Loucy (cell line): ENCODE results near the gene PDE4D.

Experiments
- H2AFZ ChIP-seq: fragments of 200-600 bp; sonication (generic); 2 replicates; pipeline ENCODE4 v1.6.0; 2016; ENCODE audit warnings: antibody characterized with exemption, mild to moderate bottlenecking, low read length, moderate library complexity
- H3F3A ChIP-seq: fragments of 200-600 bp; 2 replicates; pipeline ENCODE4 v1.6.0; 2016; ENCODE audit warnings: antibody characterized with exemption, low read depth, mild to moderate bottlenecking
- H3K27me3 ChIP-seq: fragments of 200-600 bp; sonication (generic); 2 replicates; pipeline ENCODE4 v1.6.1; 2014; ENCODE audit warnings: low read length, mild to moderate bottlenecking; ENCODE audit not compliant: insufficient read depth, poor library complexity, severe bottlenecking
- H3K36me3 ChIP-seq: fragments of 200-600 bp; sonication (generic); 2 replicates; pipeline ENCODE4 v1.6.1; 2016; ENCODE audit warnings: low read length; ENCODE audit not compliant: insufficient read depth
- H3K4me1 ChIP-seq: fragments of 200-600 bp; sonication (generic); 2 replicates; pipeline ENCODE4 v1.5.1; 2014; ENCODE audit warnings: low read length, mild to moderate bottlenecking; ENCODE audit not compliant: insufficient read depth, poor library complexity, severe bottlenecking
- H3K4me2 ChIP-seq: fragments of 200-600 bp; sonication (generic); 2 replicates; pipeline ENCODE4 v1.6.0; 2014; ENCODE audit warnings: antibody characterized with exemption, low read length, low read depth, mild to moderate bottlenecking; ENCODE audit not compliant: poor library complexity, severe bottlenecking
- H3K4me3 ChIP-seq: fragments of 200-600 bp; sonication (generic); 2 replicates; pipeline ENCODE4 v1.5.1; 2014; ENCODE audit warnings: low read length, mild to moderate bottlenecking, mixed read lengths; ENCODE audit not compliant: poor library complexity, severe bottlenecking
- H3K79me2 ChIP-seq: fragments of 200-600 bp; sonication (generic); 2 replicates; pipeline ENCODE4 v1.6.1; 2014; ENCODE audit warnings: low read length; ENCODE audit not compliant: insufficient read depth
- H3K9ac ChIP-seq: fragments of 200-600 bp; sonication (generic); 2 replicates; pipeline ENCODE4 v1.6.0; 2014; ENCODE audit warnings: mild to moderate bottlenecking, low read depth, low read length, moderate library complexity; ENCODE audit not compliant: poor library complexity, severe bottlenecking
- H3K9me2 ChIP-seq: fragments of 200-600 bp; sonication (generic); replicated peaks from 2 replicates; pipeline ENCODE4 v1.6.1; 2016; ENCODE audit warnings: low read depth, low read length, mixed read lengths
- H3K9me3 ChIP-seq: fragments of 200-600 bp; sonication (generic); 2 replicates; pipeline ENCODE4 v1.6.1; 2014; ENCODE audit warnings: mild to moderate bottlenecking, antibody characterized with exemption, low read length, low read depth; ENCODE audit not compliant: insufficient read depth
- H4K20me1 ChIP-seq: fragments of 200-600 bp; sonication (generic); 2 replicates; pipeline ENCODE4 v1.6.0; 2014; ENCODE audit warnings: antibody characterized with exemption, low read length, mild to moderate bottlenecking; ENCODE audit not compliant: insufficient read depth, poor library complexity, severe bottlenecking
- CTCF ChIP-seq: fragments of 200-600 bp; sonication (generic); conservative IDR thresholded peaks from 2 replicates; pipeline ENCODE4 v1.5.1; 2014; ENCODE audit warnings: mild to moderate bottlenecking, antibody characterized with exemption, low read length
- EZH2phosphoT487 ChIP-seq: fragments of 200-600 bp; IDR thresholded peaks from 2 replicates; pipeline ENCODE4 v1.6.1; 2018; ENCODE audit warnings: antibody characterized with exemption, mild to moderate bottlenecking, moderate library complexity, borderline replicate concordance

The PDE4D gene

GRCh38 chr5:59525311-59525710 lies 368.2 kb downstream of the PDE4D start:
- H3K9ac ChIP-seq, result no peak overlapping the region

GRCh38 chr5:59522201-59522831 lies 371.2 kb downstream of the PDE4D start:
- no peak for TF ChIP-seq EZH2phosphoT487
- TF ChIP-seq CTCF, result no peak
- Histone ChIP-seq H3K9me3 (peaks cover 11% of the 10 kb centered on the region; the same call in 1 of the 2 replicates), H3K9me2 (no peaks in the 10 kb centered on the region), H4K20me1 (no peaks in the 10 kb centered on the region), H3K9ac (no peak overlapping the region), H3K4me1 (peaks cover 15% of the 10 kb centered on the region), H3K36me3 (no peaks in the 10 kb centered on the region), H3K27me3 (no peaks in the 10 kb centered on the region), H3K4me3 (no peak overlapping the region), H3K79me2 (no peaks in the 10 kb centered on the region), H2AFZ (peak overlapping the region; percentile 47; the same call in 1 of the 2 replicates), H3F3A (no peaks in the 10 kb centered on the region), H3K4me2 (no peak overlapping the region)

More at GRCh38 chr5:59525311-59525710, 368.2 kb downstream of the PDE4D start:
- no peaks in the 10 kb centered on the region for H3K27me3 ChIP-seq
- no peaks in the 10 kb centered on the region for H3F3A ChIP-seq
- no peaks in the 10 kb centered on the region for H3K79me2 ChIP-seq
- H3K4me2 ChIP-seq, result no peak overlapping the region
- H3K9me3 ChIP-seq, result peaks cover 11% of the 10 kb centered on the region; the same call in 1 of the 2 replicates
- no peak overlapping the region for H2AFZ ChIP-seq
- H3K36me3 ChIP-seq, result no peaks in the 10 kb centered on the region
- peaks cover 15% of the 10 kb centered on the region for H3K4me1 ChIP-seq
- no peak for TF ChIP-seq CTCF
- no peak for TF ChIP-seq EZH2phosphoT487
- H3K4me3 ChIP-seq, result no peak overlapping the region
- H3K9me2 ChIP-seq, result no peaks in the 10 kb centered on the region
- H4K20me1 ChIP-seq, result no peaks in the 10 kb centered on the region

GRCh38 chr5:59521476-59521875 lies 372.1 kb downstream of the PDE4D start:
- no peaks in the 10 kb centered on the region for H3K9me2 ChIP-seq
- no peaks in the 10 kb centered on the region for H4K20me1 ChIP-seq
- no peak overlapping the region for H3K4me3 ChIP-seq
- H3K4me1 ChIP-seq, result peaks cover 15% of the 10 kb centered on the region
- no peaks in the 10 kb centered on the region for H3K79me2 ChIP-seq
- TF ChIP-seq EZH2phosphoT487 (no peak), CTCF (no peak)
- H3F3A ChIP-seq, result no peaks in the 10 kb centered on the region
- H3K27me3 ChIP-seq, result no peaks in the 10 kb centered on the region
- no peaks in the 10 kb centered on the region for H3K36me3 ChIP-seq
- no peak overlapping the region for H3K9ac ChIP-seq
- H2AFZ ChIP-seq, result no peak overlapping the region
- H3K9me3 ChIP-seq, result peaks cover 11% of the 10 kb centered on the region; the same call in 1 of the 2 replicates
- no peak overlapping the region for H3K4me2 ChIP-seq
